Fibroblast of villous mesenchyme (primary cell): ENCODE data around the gene EML1. TPM values are rescaled to one million over a fixed set of nuclear protein-coding genes. Genes with fewer than 3 reads are reported as not detected.

Source experiments
- DNase-seq: peaks from one replicate; pipeline ENCODE4 v3.0.0-alpha.2; 2010; ENCODE audit warnings: low read depth
- H3K4me3 ChIP-seq: 2 replicates; pipeline ENCODE4 v1.5.1; 2011; ENCODE audit warnings: low read depth, mild to moderate bottlenecking, low read length
- CTCF ChIP-seq: IDR thresholded peaks from 2 replicates; pipeline ENCODE4 v1.5.1; 2012; ENCODE audit warnings: low read depth, mild to moderate bottlenecking, low read length; ENCODE audit not compliant: insufficient read depth
- total RNA-seq: library from RNA; depleted of rRNA; stranded (reverse); fragments of >200 nt; gene quantifications from 2 replicates; pipeline ENCODE4 v1.2.3, GENCODE V29; 2012

Gene EML1
- total RNA-seq: 23.8 and 34.5 TPM in 2 replicates

GRCh38 chr14:99793213-99794150 lies at the start of gene EML1:
EML1 (plus strand) TSS chr14:99793413; CDS start chr14:99793477, 64 bp downstream.
- peak; percentile 79 for DNase-seq
- H3K4me3 ChIP-seq: peak within 1 kb of the TSS; percentile 59
- TF ChIP-seq CTCF: no peak

GRCh38 chr14:99744199-99744872 lies 48.9 kb upstream of the EML1 start:
- no peak overlapping the region for H3K4me3 ChIP-seq
- no peak for TF ChIP-seq CTCF
- peak; percentile 68 for DNase-seq

GRCh38 chr14:99744873-99745224 lies 48.4 kb upstream of the EML1 start:
- no peak for TF ChIP-seq CTCF
- no peak overlapping the region for H3K4me3 ChIP-seq
- no peak for DNase-seq

- TF ChIP-seq CTCF: no peak
- DNase-seq: peak; percentile 69
- H3K4me3 ChIP-seq: no peak overlapping the region
Measured at GRCh38 chr14:99745307-99745951, 47.8 kb upstream of the EML1 start.

- DNase-seq: no peak
- TF ChIP-seq CTCF: no peak
- no peak overlapping the region for H3K4me3 ChIP-seq
Measured at GRCh38 chr14:99747167-99747566, 46.0 kb upstream of the EML1 start.

GRCh38 chr14:99747582-99748330 lies 45.5 kb upstream of the EML1 start:
- no peak for TF ChIP-seq CTCF
- no peak for DNase-seq
- H3K4me3 ChIP-seq: no peak overlapping the region
